BLaER1 treated with 17β-estradiol and CSF1 and Interleukin-3, amounts not matched to agents 10 nM and 100 nM (cell line): ENCODE data around the gene DYNLT2B.
"Not testable (repeated sequence)": the region's sequence is repeated elsewhere in the genome, so short reads cannot be mapped to it uniquely, and the experiment has no call there.

Experiments used
- H3K27ac ChIP-seq, 11 experiments: shearing (Covaris generic); formaldehyde crosslinking; 2 replicates each; pipeline ENCODE4 v1.8.1; 2022
- H3K27me3 ChIP-seq, 11 experiments: shearing (Covaris generic); formaldehyde crosslinking; 2 replicates each; pipeline ENCODE4 v1.8.1; 2022
- H3K36me3 ChIP-seq, 11 experiments: shearing (Covaris generic); formaldehyde crosslinking; 2 replicates each; pipeline ENCODE4 v1.8.1; 2022
- H3K4me1 ChIP-seq, 10 experiments: shearing (Covaris generic); formaldehyde crosslinking; 2 replicates each; pipeline ENCODE4 v1.8.1; 2022
- H3K4me2 ChIP-seq, 11 experiments: shearing (Covaris generic); formaldehyde crosslinking; 2 replicates each; pipeline ENCODE4 v1.8.1; 2022
- H3K4me3 ChIP-seq, 10 experiments: shearing (Covaris generic); formaldehyde crosslinking; 2 replicates each; pipeline ENCODE4 v1.8.1; 2022
- H3K9ac ChIP-seq, 11 experiments: shearing (Covaris generic); formaldehyde crosslinking; 2 replicates each; pipeline ENCODE4 v1.8.1; 2022
- H3K9me3 ChIP-seq, 11 experiments: shearing (Covaris generic); formaldehyde crosslinking; replicated peaks in 1 of 11; 2 replicates each; pipeline ENCODE4 v1.8.1; 2022
- H4K20me1 ChIP-seq, 11 experiments: shearing (Covaris generic); formaldehyde crosslinking; 2 replicates each; pipeline ENCODE4 v1.8.1; 2022
- Cebpa-rat ChIP-seq, 11 experiments: shearing (Covaris generic); IDR thresholded peaks; 2 replicates each; pipeline ENCODE4 v1.8.1; 2022

DYNLT2B gene

GRCh38 chr3:196317687-196318467 lies at the start of gene DYNLT2B:
Gene DYNLT2B (minus strand): TSS chr3:196318240. CDS start chr3:196318152, 88 bp downstream.
- no peak for TF ChIP-seq Cebpa-rat (IDR thresholded peaks at IDR 0.05)
- no peaks in the 10 kb centered on the region for H3K9me3 ChIP-seq
- H3K4me2 ChIP-seq, result peak within 1 kb of the TSS; percentile 69 to 92 (median 84)
- peaks cover 13 to 58% (median 34%) of the 10 kb centered on the region in 10 experiments for H3K4me1 ChIP-seq
- peak within 1 kb of the TSS; percentile 80 to 94 (median 90) for H3K9ac ChIP-seq
- no peaks in the 10 kb centered on the region for H4K20me1 ChIP-seq
- H3K4me3 ChIP-seq, result peak within 1 kb of the TSS; percentile 69 to 94 (median 84)
- H3K36me3 ChIP-seq, result peaks cover 0 to 12% (median 0%) of the 10 kb centered on the region in 11 experiments; a peak in 3 of 22 replicates
- H3K27me3 ChIP-seq, result no peaks in the 10 kb centered on the region
- H3K27ac ChIP-seq, result peak within 1 kb of the TSS; percentile 53 to 92 (median 89); a peak in 21 of 22 replicates

- H3K27ac ChIP-seq, result peak overlapping the region in 1 of 11 experiments; percentile 42; a peak in 1 of 22 replicates
- H3K4me1 ChIP-seq, result peaks cover 0 to 22% (median 7%) of the 10 kb centered on the region in 10 experiments; a peak in 11 of 20 replicates
- no peaks in the 10 kb centered on the region for H3K27me3 ChIP-seq
- H3K9ac ChIP-seq, result peak overlapping the region in 2 of 11 experiments; percentile 10 to 42; a peak in 1 of 22 replicates
- TF ChIP-seq Cebpa-rat (IDR thresholded peaks at IDR 0.05), result no peak
- H3K9me3 ChIP-seq, result no peaks in the 10 kb centered on the region
- peak overlapping the region in 3 of 11 experiments; percentile 4 to 56 (median 28); a peak in 3 of 22 replicates for H3K4me2 ChIP-seq
- H3K4me3 ChIP-seq, result no peak overlapping the region
- peaks cover 0 to 45% (median 6%) of the 10 kb centered on the region in 11 experiments; a peak in 8 of 22 replicates for H4K20me1 ChIP-seq
- H3K36me3 ChIP-seq, result peaks cover 82 to 98% (median 91%) of the 10 kb centered on the region in 11 experiments
These were observed 47.7 kb upstream of the DYNLT2B start for GRCh38 chr3:196365736-196366135.

- Histone ChIP-seq H3K9me3 (no peaks in the 10 kb centered on the region), H3K9ac (no peak overlapping the region), H3K27ac (no peak overlapping the region), H3K27me3 (no peaks in the 10 kb centered on the region), H3K4me3 (no peak overlapping the region), H3K36me3 (peaks cover 75 to 96% (median 87%) of the 10 kb centered on the region in 11 experiments), H4K20me1 (peaks cover 5 to 69% (median 35%) of the 10 kb centered on the region in 11 experiments; a peak in 19 of 22 replicates), H3K4me2 (no peak overlapping the region), H3K4me1 (peaks cover 18 to 26% (median 22%) of the 10 kb centered on the region in 10 experiments)
- no peak for TF ChIP-seq Cebpa-rat (IDR thresholded peaks at IDR 0.05)
These were observed 42.5 kb upstream of the DYNLT2B start for GRCh38 chr3:196360586-196360985.

GRCh38 chr3:196358540-196358939 lies 40.5 kb upstream of the DYNLT2B start:
- H3K9me3 ChIP-seq, H3K4me3 ChIP-seq, H3K27me3 ChIP-seq, H3K27ac ChIP-seq: not testable (repeated sequence)
- H3K4me2 ChIP-seq, result peak overlapping the region; percentile 33 to 74 (median 57); a peak in 20 of 22 replicates
- H4K20me1 ChIP-seq, result peaks cover 5 to 58% (median 33%) of the 10 kb centered on the region in 11 experiments; a peak in 19 of 22 replicates
- peaks cover 15 to 26% (median 20%) of the 10 kb centered on the region in 10 experiments for H3K4me1 ChIP-seq
- peak overlapping the region in 2 of 11 experiments; percentile 7 to 38; a peak in 1 of 22 replicates for H3K9ac ChIP-seq
- H3K36me3 ChIP-seq, result peaks cover 78 to 98% (median 91%) of the 10 kb centered on the region in 11 experiments

GRCh38 chr3:196357905-196358304 lies 39.9 kb upstream of the DYNLT2B start:
- peak overlapping the region in 2 of 11 experiments; percentile 7 to 38; a peak in 2 of 22 replicates for H3K9ac ChIP-seq
- peaks cover 5 to 62% (median 33%) of the 10 kb centered on the region in 11 experiments; a peak in 19 of 22 replicates for H4K20me1 ChIP-seq
- H3K27me3 ChIP-seq, result no peaks in the 10 kb centered on the region
- peaks cover 77 to 98% (median 90%) of the 10 kb centered on the region in 11 experiments for H3K36me3 ChIP-seq
- no peak overlapping the region for H3K27ac ChIP-seq
- TF ChIP-seq Cebpa-rat (IDR thresholded peaks at IDR 0.05), result no peak
- no peak overlapping the region for H3K4me3 ChIP-seq
- no peaks in the 10 kb centered on the region for H3K9me3 ChIP-seq
- peaks cover 17 to 26% (median 22%) of the 10 kb centered on the region in 10 experiments for H3K4me1 ChIP-seq
- H3K4me2 ChIP-seq, result peak overlapping the region; percentile 33 to 74 (median 57); a peak in 20 of 22 replicates

- H3K9me3 ChIP-seq, result no peaks in the 10 kb centered on the region
- peaks cover 5 to 54% (median 33%) of the 10 kb centered on the region in 11 experiments; a peak in 19 of 22 replicates for H4K20me1 ChIP-seq
- H3K9ac ChIP-seq, result no peak overlapping the region
- H3K36me3 ChIP-seq, result peaks cover 77 to 95% (median 88%) of the 10 kb centered on the region in 11 experiments
- H3K27ac ChIP-seq, result no peak overlapping the region
- H3K27me3 ChIP-seq, result no peaks in the 10 kb centered on the region
- no peak overlapping the region for H3K4me2 ChIP-seq
- H3K4me1 ChIP-seq, result peaks cover 17 to 26% (median 23%) of the 10 kb centered on the region in 10 experiments
- TF ChIP-seq Cebpa-rat (IDR thresholded peaks at IDR 0.05), result no peak
- H3K4me3 ChIP-seq, result no peak overlapping the region
These were observed 38.5 kb upstream of the DYNLT2B start for GRCh38 chr3:196356556-196356955.

GRCh38 chr3:196355668-196356067 lies 37.6 kb upstream of the DYNLT2B start:
- peaks cover 73 to 95% (median 85%) of the 10 kb centered on the region in 11 experiments for H3K36me3 ChIP-seq
- H3K4me3 ChIP-seq, result no peak overlapping the region
- no peaks in the 10 kb centered on the region for H3K27me3 ChIP-seq
- peaks cover 5 to 52% (median 33%) of the 10 kb centered on the region in 11 experiments; a peak in 19 of 22 replicates for H4K20me1 ChIP-seq
- no peak overlapping the region for H3K27ac ChIP-seq
- no peaks in the 10 kb centered on the region for H3K9me3 ChIP-seq
- peaks cover 17 to 26% (median 23%) of the 10 kb centered on the region in 10 experiments for H3K4me1 ChIP-seq
- no peak overlapping the region for H3K4me2 ChIP-seq
- no peak overlapping the region for H3K9ac ChIP-seq
- no peak for TF ChIP-seq Cebpa-rat (IDR thresholded peaks at IDR 0.05)

- H3K4me3 ChIP-seq, result no peak overlapping the region
- no peak for TF ChIP-seq Cebpa-rat (IDR thresholded peaks at IDR 0.05)
- peaks cover 66 to 95% (median 82%) of the 10 kb centered on the region in 11 experiments for H3K36me3 ChIP-seq
These were observed 36.1 kb upstream of the DYNLT2B start for GRCh38 chr3:196354132-196354531.

GRCh38 chr3:196351541-196351940 lies 33.5 kb upstream of the DYNLT2B start:
- no peak overlapping the region for H3K27ac ChIP-seq
- peaks cover 62 to 95% (median 79%) of the 10 kb centered on the region in 11 experiments for H3K36me3 ChIP-seq
- H3K27me3 ChIP-seq, result no peaks in the 10 kb centered on the region
- peaks cover 0 to 13% (median 0%) of the 10 kb centered on the region in 11 experiments; a peak in 6 of 22 replicates for H4K20me1 ChIP-seq
- H3K4me2 ChIP-seq, result no peak overlapping the region
- H3K9ac ChIP-seq, result no peak overlapping the region
- H3K9me3 ChIP-seq, result no peaks in the 10 kb centered on the region
- H3K4me1 ChIP-seq, result peaks cover 0 to 13% (median under 1%) of the 10 kb centered on the region in 10 experiments; a peak in 7 of 20 replicates
- TF ChIP-seq Cebpa-rat (IDR thresholded peaks at IDR 0.05), result no peak
- no peak overlapping the region for H3K4me3 ChIP-seq

More at GRCh38 chr3:196354132-196354531, 36.1 kb upstream of the DYNLT2B start:
- Histone ChIP-seq H3K27me3 (no peaks in the 10 kb centered on the region), H3K9ac (no peak overlapping the region), H3K4me2 (no peak overlapping the region), H3K27ac (no peak overlapping the region), H3K4me1 (peaks cover 16 to 24% (median 20%) of the 10 kb centered on the region in 10 experiments), H3K9me3 (no peaks in the 10 kb centered on the region), H4K20me1 (peaks cover 5 to 39% (median 21%) of the 10 kb centered on the region in 11 experiments; a peak in 19 of 22 replicates)
